Esophagus squamous epithelium (tissue), 4 donors: ENCODE data around the gene PIGU.

ENCODE experiments used
- POLR2A ChIP-seq, 4 donors: fragments of 450-650 bp; IDR thresholded peaks; one replicate each; pipeline ENCODE4 v1.6.1; 2017; ENCODE audit warnings: antibody characterized with exemption in 4 of 4, mild to moderate bottlenecking in 4 of 4, moderate library complexity in 3 of 4
- TF ChIP-seq, protein P1 (sequence below), 6 experiments: fragments of 450-650 bp in 4 of 6; fragments of 200-600 bp in 2 of 6; sonication (generic) in 2 of 6; IDR thresholded peaks; one replicate each; pipeline ENCODE4 v1.5.1; 2016 to 2019; ENCODE audit warnings: antibody characterized with exemption in 6 of 6, mild to moderate bottlenecking in 4 of 6, moderate library complexity in 4 of 6

DNA sequence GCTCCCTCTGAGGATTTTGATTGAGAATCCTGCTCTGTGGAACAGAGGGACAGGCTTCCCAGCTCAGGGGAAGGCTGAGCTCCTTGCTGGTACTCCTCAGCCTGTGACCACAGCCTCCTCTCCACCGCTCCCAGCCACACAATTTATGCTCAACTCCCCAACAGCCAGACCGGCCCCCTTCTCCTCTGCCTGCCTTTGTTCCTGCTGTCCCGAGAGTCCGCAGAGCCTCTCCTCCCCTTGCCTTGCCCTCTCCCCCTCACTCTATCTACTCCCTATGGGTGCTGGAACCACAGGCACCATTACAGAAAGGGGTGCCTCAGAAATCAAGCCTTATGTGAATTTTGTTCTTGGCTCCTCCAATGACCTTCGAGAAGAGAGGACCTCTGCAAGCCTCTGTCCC is 102.5 kb downstream of the PIGU start:
- TF ChIP-seq POLR2A (IDR thresholded peaks at IDR 0.05) = no peak
- TF ChIP-seq, protein P1, sequence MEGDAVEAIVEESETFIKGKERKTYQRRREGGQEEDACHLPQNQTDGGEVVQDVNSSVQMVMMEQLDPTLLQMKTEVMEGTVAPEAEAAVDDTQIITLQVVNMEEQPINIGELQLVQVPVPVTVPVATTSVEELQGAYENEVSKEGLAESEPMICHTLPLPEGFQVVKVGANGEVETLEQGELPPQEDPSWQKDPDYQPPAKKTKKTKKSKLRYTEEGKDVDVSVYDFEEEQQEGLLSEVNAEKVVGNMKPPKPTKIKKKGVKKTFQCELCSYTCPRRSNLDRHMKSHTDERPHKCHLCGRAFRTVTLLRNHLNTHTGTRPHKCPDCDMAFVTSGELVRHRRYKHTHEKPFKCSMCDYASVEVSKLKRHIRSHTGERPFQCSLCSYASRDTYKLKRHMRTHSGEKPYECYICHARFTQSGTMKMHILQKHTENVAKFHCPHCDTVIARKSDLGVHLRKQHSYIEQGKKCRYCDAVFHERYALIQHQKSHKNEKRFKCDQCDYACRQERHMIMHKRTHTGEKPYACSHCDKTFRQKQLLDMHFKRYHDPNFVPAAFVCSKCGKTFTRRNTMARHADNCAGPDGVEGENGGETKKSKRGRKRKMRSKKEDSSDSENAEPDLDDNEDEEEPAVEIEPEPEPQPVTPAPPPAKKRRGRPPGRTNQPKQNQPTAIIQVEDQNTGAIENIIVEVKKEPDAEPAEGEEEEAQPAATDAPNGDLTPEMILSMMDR (IDR thresholded peaks at IDR 0.05) = no peak
